ENCODE results near the gene TICAM1. TPM values are rescaled to one million over a fixed set of nuclear protein-coding genes. Genes with fewer than 3 reads are reported as not detected.

TICAM1 gene
- total and polyA plus RNA-seq, 10 of the 15 experiments (the other 5 are each of a cell fraction or from before 2014, with no cell fraction given) = 0.31 to 31.1 (median 5.3) TPM

- TF ChIP-seq, protein P1, sequence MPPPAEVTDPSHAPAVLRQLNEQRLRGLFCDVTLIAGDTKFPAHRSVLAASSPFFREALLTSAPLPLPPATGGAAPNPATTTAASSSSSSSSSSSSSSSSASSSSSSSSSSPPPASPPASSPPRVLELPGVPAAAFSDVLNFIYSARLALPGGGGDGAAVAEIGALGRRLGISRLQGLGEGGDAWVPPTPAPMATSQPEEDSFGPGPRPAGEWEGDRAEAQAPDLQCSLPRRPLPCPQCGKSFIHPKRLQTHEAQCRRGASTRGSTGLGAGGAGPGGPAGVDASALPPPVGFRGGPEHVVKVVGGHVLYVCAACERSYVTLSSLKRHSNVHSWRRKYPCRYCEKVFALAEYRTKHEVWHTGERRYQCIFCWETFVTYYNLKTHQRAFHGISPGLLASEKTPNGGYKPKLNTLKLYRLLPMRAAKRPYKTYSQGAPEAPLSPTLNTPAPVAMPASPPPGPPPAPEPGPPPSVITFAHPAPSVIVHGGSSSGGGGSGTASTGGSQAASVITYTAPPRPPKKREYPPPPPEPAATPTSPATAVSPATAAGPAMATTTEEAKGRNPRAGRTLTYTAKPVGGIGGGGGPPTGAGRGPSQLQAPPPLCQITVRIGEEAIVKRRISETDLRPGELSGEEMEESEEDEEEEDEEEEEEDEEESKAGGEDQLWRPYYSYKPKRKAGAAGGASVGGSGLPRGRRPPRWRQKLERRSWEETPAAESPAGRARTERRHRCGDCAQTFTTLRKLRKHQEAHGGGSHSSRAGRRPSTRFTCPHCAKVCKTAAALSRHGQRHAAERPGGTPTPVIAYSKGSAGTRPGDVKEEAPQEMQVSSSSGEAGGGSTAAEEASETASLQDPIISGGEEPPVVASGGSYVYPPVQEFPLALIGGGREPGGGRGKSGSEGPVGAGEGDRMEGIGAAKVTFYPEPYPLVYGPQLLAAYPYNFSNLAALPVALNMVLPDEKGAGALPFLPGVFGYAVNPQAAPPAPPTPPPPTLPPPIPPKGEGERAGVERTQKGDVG (CRISPR knock-in tag; IDR thresholded peaks at IDR 0.05) = no peak
- 0 out of 4 replicates have a peak, but pooled peaks of 1 of the 2 experiments have one; percentile 14 for TF ChIP-seq BHLHE40 (IDR thresholded peaks at IDR 0.05; ENCODE audit: borderline replicate concordance in 1 of 2, low read depth in 2 of 2, low read length in 1 of 2)
- TF ChIP-seq JUNB (IDR thresholded peaks at IDR 0.05) = no peak
- TF ChIP-seq RELB (IDR thresholded peaks at IDR 0.05; ENCODE audit: low read depth) = peak; percentile 27; the same call in 1 of the 2 replicates
- TF ChIP-seq PAX5 (IDR thresholded peaks at IDR 0.05; ENCODE audit: borderline replicate concordance, low read depth, low read length) = no peak
- peak; percentile 64 to 80; a peak in 2 of 4 replicates for TF ChIP-seq IKZF2 (IDR thresholded peaks at IDR 0.05)
- TF ChIP-seq MXI1 (IDR thresholded peaks at IDR 0.05; ENCODE audit: low read depth, low read length) = no peak
- peak; percentile 77 for TF ChIP-seq IKZF1 (conservative IDR thresholded peaks at IDR 0.05)
- no peak for TF ChIP-seq PAX8 (IDR thresholded peaks at IDR 0.05)
- no peak for TF ChIP-seq LARP7 (IDR thresholded peaks at IDR 0.05)
- TF ChIP-seq SPI1 (IDR thresholded peaks at IDR 0.05; ENCODE audit: borderline replicate concordance, insufficient read depth, low read depth, low read length) = no peak
- no peak for TF ChIP-seq ZNF592 (IDR thresholded peaks at IDR 0.05)
Observed at GRCh38 chr19:4832776-4833175, 1.3 kb upstream of the TICAM1 start (continued).
